Measurements from ENCODE around the gene EFR3B.

EFR3B gene

GRCh38 chr2:25176138-25176537, 134.3 kb downstream of the EFR3B start:
- Histone ChIP-seq H3K9me3 (ENCODE audit: control insufficient read depth, insufficient read depth, low read length) (no peaks in the 10 kb centered on the region), H3K4me2 (ENCODE audit: low read length) (no peak overlapping the region), H3F3A (ENCODE audit: control insufficient read depth, insufficient read depth) (no peaks in the 10 kb centered on the region), H4K20me1 (ENCODE audit: control insufficient read depth, insufficient read depth, low read depth, low read length) (no peaks in the 10 kb centered on the region), H3K36me3 (ENCODE audit: control insufficient read depth, low read length) (no peaks in the 10 kb centered on the region), H3K9me2 (replicated peaks; ENCODE audit: control insufficient read depth, low read length) (no peaks in the 10 kb centered on the region), H3K27ac (ENCODE audit: low read depth, low read length) (no peak overlapping the region), H3K79me2 (ENCODE audit: control insufficient read depth, low read length) (no peaks in the 10 kb centered on the region), H3K4me3 (ENCODE audit: low read length) (no peak overlapping the region), H3K27me3 (ENCODE audit: control insufficient read depth, low read length) (peaks cover 36% of the 10 kb centered on the region), H3K4me1 (ENCODE audit: control insufficient read depth, low read length) (no peaks in the 10 kb centered on the region)
- TF ChIP-seq CTCF (IDR thresholded peaks at IDR 0.05; ENCODE audit: low read depth, low read length, poor library complexity, severe bottlenecking), result no peak
- TF ChIP-seq EZH2phosphoT487 (IDR thresholded peaks at IDR 0.05; ENCODE audit: borderline replicate concordance, low read length), result no peak

GRCh38 chr2:25176541-25177181, 134.8 kb downstream of the EFR3B start:
- H3K9me3 ChIP-seq (ENCODE audit: control insufficient read depth, insufficient read depth, low read length), result no peaks in the 10 kb centered on the region
- no peaks in the 10 kb centered on the region for H3K36me3 ChIP-seq (ENCODE audit: control insufficient read depth, low read length)
- H3F3A ChIP-seq (ENCODE audit: control insufficient read depth, insufficient read depth), result no peaks in the 10 kb centered on the region
- TF ChIP-seq EZH2phosphoT487 (IDR thresholded peaks at IDR 0.05; ENCODE audit: borderline replicate concordance, low read length) (no peak), CTCF (IDR thresholded peaks at IDR 0.05; ENCODE audit: low read depth, low read length, poor library complexity, severe bottlenecking) (no peak)
- H4K20me1 ChIP-seq (ENCODE audit: control insufficient read depth, insufficient read depth, low read depth, low read length), result no peaks in the 10 kb centered on the region
- no peaks in the 10 kb centered on the region for H3K79me2 ChIP-seq (ENCODE audit: control insufficient read depth, low read length)
- no peak overlapping the region for H3K27ac ChIP-seq (ENCODE audit: low read depth, low read length)
- H3K27me3 ChIP-seq (ENCODE audit: control insufficient read depth, low read length), result peaks cover 36% of the 10 kb centered on the region
- no peaks in the 10 kb centered on the region for H3K9me2 ChIP-seq (replicated peaks; ENCODE audit: control insufficient read depth, low read length)
- no peaks in the 10 kb centered on the region for H3K4me1 ChIP-seq (ENCODE audit: control insufficient read depth, low read length)
- H3K4me2 ChIP-seq (ENCODE audit: low read length), result no peak overlapping the region
- no peak overlapping the region for H3K4me3 ChIP-seq (ENCODE audit: low read length)

- no peak for TF ChIP-seq CTCF (IDR thresholded peaks at IDR 0.05; ENCODE audit: low read depth, low read length, poor library complexity, severe bottlenecking)
- TF ChIP-seq EZH2phosphoT487 (IDR thresholded peaks at IDR 0.05; ENCODE audit: borderline replicate concordance, low read length), result no peak
- H3K27me3 ChIP-seq (ENCODE audit: control insufficient read depth, low read length), result peaks cover 36% of the 10 kb centered on the region
- no peak overlapping the region for H3K4me3 ChIP-seq (ENCODE audit: low read length)
- no peaks in the 10 kb centered on the region for H4K20me1 ChIP-seq (ENCODE audit: control insufficient read depth, insufficient read depth, low read depth, low read length)
- H3K4me1 ChIP-seq (ENCODE audit: control insufficient read depth, low read length), result no peaks in the 10 kb centered on the region
- H3K4me2 ChIP-seq (ENCODE audit: low read length), result no peak overlapping the region
- no peaks in the 10 kb centered on the region for H3F3A ChIP-seq (ENCODE audit: control insufficient read depth, insufficient read depth)
- no peaks in the 10 kb centered on the region for H3K79me2 ChIP-seq (ENCODE audit: control insufficient read depth, low read length)
- H3K9me3 ChIP-seq (ENCODE audit: control insufficient read depth, insufficient read depth, low read length), result no peaks in the 10 kb centered on the region
- no peak overlapping the region for H3K27ac ChIP-seq (ENCODE audit: low read depth, low read length)
- no peaks in the 10 kb centered on the region for H3K9me2 ChIP-seq (replicated peaks; ENCODE audit: control insufficient read depth, low read length)
- H3K36me3 ChIP-seq (ENCODE audit: control insufficient read depth, low read length), result no peaks in the 10 kb centered on the region
These were observed 135.3 kb downstream of the EFR3B start for GRCh38 chr2:25177211-25177611.
